ENCODE results near the gene ILDR2.

DNA sequence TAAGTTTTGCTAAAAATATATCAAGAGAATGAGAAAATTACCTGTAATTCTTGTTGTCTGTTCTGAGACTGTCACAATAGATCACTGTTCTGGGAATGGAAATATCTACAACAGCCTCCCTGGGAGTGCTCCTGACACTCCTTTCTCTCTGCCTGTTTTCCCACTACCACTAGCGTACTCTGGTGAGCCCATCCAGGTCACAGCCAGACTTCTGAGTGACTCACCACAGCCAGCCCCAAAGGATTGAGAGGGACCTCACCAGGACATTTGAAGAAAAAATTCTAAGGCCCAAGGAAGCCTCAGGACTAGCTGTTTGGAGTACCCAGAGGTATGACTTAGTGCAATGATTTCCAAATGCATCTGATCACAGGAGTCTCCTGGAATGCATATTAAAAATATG, 60.3 kb downstream of the ILDR2 start:
- no peak for TF ChIP-seq EP300 (IDR thresholded peaks at IDR 0.05)
- TF ChIP-seq, protein P1, sequence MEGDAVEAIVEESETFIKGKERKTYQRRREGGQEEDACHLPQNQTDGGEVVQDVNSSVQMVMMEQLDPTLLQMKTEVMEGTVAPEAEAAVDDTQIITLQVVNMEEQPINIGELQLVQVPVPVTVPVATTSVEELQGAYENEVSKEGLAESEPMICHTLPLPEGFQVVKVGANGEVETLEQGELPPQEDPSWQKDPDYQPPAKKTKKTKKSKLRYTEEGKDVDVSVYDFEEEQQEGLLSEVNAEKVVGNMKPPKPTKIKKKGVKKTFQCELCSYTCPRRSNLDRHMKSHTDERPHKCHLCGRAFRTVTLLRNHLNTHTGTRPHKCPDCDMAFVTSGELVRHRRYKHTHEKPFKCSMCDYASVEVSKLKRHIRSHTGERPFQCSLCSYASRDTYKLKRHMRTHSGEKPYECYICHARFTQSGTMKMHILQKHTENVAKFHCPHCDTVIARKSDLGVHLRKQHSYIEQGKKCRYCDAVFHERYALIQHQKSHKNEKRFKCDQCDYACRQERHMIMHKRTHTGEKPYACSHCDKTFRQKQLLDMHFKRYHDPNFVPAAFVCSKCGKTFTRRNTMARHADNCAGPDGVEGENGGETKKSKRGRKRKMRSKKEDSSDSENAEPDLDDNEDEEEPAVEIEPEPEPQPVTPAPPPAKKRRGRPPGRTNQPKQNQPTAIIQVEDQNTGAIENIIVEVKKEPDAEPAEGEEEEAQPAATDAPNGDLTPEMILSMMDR (IDR thresholded peaks at IDR 0.05): no peak

All from esophagus muscularis mucosa (tissue), 3 donors.